HG02610 (cell line): Measurements from ENCODE around the gene MAP3K2.

Experiments
- ATAC-seq: cut with Tn5 transposase; IDR thresholded peaks from one replicate; pipeline ENCODE4 v1.9.1; 2021; ENCODE audit warnings: mild to moderate bottlenecking, moderate library complexity; ENCODE audit not compliant: unreplicated experiment

MAP3K2 gene

DNA sequence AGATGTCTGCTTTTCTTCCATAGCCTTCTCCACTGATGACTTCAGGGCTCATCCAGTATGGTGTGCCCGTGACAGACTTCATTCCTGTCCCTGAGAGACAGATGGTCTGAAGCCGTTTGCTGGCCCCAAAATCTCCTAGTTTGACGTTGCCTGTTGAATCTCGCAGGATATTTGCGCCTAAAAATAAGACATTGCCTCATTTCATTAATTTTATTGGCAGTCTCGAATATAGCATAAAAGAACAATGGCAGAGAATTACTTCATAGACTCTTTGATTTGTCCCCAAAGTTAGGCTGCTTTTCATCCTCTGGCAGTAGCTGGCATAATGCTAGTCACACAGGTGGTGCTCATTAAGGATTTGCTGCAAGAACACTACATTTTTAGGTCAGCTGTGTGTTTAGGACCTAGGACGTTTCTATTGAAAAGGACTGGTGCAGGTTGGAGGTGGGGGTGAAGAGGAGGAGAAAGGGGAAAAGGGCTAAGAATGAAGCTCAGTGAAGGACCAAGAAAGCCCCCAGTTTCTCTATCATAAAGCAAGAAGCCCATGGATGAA, 79.1 kb downstream of the MAP3K2 start:
- no peak for ATAC-seq

DNA sequence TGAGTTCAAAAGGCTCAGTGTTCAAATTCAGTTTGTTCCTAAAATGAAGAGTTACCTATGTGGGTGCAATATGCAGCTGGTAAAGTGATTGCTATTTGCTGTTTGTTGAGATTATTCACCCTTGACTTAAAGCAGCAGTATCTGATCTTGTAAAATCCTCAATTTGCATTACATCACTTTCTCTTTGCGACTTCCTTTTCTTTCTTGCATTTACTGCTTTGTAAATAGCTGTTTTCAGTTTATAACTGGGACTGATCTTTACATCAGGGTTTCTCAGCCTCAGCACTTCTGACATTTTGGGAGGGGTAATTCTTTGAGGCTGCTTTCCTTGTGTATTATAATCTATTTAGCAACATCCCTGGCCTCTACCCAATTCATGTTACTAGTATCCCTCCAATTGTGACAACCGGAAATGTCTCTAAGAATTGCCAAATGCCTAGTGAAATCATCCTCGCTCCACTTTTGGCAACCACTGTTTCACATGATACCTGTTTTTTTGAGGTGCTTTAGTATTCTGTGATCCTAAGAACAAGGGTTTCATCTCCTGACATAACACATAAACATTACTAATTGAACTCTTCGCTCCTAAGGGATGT, 81.7 kb downstream of the MAP3K2 start:
- no peak for ATAC-seq

DNA sequence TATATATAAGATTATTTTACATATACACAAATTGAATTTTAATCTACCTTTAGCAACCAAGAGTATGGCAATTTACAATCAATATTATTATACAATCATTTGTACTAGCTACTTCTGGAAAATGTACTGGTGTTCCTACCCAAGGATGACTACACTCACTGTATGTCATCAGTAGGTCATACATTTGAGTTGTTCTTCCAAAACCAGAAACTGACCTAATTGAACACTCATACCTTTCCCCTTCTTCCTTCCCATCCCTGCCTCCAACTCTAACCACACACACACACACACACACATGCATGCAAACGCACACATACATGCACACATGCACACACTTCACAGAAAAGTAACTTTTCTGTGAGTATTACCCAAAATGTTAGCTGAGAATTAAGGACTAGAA, 85.6 kb downstream of the MAP3K2 start:
- ATAC-seq = no peak

DNA sequence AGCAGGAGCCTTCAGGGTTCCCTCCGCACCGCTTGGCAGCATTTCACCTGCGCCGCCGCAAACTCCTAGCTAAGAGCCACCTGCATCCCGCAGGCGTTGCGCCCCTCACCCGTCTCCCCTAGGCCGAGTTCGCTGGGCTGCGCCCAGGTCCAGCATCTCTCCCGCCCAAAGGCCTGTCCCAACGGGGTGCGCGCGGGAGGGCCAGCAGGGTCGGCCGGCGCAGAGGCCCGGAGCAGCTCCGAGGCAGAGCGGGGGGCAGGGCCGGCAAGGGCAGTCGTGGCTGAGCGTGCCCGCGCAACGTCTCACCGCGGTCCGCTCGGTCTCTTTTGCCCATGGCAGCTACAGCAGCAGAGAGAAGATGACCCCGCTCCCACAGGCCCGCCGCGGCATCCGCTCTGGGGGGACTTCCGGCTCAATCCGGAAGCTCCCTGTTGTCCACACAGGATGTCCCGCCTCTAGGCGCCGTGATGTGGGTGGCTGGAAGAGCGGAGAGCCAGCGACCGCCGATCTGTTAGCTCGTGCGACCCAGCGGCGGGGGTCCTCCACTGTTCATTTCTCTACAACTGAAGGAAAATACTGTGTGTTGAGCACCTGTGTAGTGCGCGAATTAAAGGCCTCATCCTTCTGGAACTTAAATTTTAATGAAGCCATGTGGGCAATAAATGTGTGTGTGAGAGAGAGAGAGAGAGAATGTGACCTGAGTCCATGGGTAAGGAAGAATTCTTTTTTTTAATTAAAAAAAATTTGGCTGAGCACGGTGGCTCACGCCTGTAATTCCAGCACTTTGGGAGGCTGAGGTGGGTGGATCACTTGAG, 93.8 kb downstream of the MAP3K2 start, which contains the start of gene ERCC3:
ERCC3 (minus strand) TSS at position 397 of the 815 bp plus-strand sequence; CDS start at position 334, 63 bp downstream.
- ATAC-seq = peak; percentile 99

DNA sequence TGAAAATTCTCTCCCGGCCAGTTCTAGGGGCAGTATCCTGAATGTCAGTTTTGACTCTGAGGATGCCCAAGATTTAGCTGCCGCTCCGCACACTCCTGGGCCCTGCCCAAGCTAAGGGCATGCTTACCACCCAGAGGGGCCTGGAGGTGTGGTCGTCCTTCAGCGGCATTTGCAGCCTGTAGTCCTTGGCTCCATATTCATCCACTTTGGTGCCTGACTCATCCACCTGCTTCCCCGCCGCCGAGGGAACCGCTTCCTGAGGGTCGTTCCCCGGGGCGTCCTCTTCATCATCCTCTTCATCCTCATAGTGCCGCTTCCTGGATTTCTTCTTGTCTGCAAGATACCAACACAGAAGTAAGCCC, 94.4 kb downstream of the MAP3K2 start:
- ATAC-seq = peak; percentile 4

DNA sequence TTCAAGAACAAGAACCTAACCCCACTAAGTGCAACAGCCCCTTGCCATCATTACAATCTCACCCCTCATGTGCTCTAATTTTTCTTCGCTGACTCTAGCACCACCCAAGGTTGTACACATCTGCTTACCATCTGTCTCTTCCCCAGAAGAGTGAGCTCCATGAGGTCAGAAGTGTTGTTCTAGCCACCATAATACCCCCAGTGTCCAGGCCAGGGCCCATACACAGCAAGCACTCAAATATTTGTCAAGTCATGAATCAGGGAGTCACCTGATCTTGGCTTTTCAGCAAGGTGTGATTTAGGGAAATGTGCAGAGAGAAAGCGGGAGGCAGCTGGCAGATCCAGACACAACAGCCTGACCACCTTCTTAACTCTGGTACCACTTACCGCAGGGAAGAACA, 99.5 kb downstream of the MAP3K2 start:
- no peak for ATAC-seq

DNA sequence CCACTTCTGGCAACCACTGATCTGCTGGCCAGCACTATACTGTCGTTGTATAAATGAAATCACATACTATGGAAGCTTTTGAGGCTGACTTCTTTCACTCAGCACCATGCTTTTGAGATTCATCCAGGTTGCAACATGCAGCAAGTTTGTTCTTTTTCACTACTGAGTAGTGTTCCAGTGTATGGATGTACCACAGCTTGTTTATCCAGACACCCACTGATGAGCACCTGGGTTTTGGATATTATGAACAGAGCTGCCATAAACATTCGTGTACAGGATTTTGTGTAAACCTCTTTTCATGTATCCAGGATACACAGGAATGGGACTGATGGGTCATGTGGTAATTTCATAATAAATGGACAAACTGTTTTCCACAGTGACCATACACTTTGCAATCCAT, 104.5 kb downstream of the MAP3K2 start:
- ATAC-seq = no peak

DNA sequence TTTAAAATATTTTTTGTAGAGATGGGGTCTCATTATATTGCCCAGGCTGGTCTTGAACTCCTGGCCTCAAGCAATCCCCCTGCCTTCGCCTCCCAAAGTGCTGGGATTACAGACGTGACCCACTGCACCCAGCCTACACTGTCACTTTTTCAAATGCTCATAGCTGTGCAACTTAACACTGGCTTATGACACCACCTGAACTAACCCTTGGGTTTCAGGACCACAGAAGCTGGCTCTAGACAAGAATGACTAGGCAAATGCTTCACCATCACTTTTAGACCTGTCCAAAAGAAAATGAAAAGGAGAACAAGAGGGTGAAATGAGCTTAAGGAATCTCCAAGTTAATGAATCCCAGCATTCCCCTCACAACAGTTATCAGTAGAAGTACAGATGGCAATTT, 107.1 kb downstream of the MAP3K2 start:
- ATAC-seq = no peak

DNA sequence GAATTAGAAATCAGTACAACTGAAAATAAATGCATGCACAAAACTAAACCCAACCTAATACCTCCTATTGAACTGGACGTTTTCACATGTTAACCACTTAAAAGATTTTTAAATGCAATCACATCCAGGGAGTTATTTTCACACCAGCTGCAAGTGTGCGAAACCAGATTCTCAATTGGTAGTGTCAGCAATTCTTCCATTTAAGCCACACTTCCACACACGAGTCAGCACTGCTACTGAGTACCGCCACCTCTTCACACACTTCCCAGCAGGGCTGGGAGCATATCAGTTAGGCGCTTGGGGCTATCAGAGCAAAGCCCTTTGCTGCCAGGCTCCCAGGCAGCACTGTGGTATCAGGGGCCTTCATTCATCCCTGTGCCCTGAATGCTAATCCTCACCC, 108.0 kb downstream of the MAP3K2 start:
- no peak for ATAC-seq

DNA sequence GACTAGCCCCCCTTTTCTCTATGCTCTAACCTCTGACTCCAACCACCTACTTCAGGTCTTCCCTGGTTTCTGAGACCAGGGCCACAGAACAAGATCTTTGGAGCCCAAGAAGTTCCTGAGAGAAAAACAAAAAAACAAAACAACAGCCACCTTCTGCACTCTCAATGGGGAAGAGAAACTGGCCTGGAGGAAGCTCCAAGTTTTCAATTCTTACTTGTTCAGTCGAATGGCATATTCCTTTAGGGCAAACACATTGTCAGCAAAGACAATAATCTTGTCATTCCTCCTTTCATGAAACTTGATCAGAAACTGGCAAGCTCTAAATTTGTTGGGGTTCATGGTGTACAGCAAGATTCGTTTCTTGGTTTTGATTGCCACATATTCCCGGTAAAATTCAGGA, 108.8 kb downstream of the MAP3K2 start:
- no peak for ATAC-seq

DNA sequence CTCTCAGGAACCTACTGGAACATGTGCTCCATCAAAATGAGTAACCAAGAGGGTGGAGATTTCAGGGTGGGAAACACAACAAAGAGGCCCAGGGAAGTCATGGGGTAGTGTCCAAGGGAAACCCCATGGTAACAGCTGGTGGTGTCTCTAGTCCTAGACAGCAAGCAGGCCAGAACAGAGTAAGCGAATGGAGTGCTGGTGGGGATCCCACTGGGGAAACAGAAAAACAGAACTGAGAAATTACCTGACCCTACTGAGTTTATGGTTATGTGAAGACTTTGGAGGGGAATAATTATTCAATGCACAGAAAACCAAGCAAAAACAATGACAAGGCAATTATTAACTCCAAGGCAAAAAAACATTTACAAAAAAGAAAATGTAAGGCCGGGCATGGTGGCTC, 110.7 kb downstream of the MAP3K2 start:
- ATAC-seq = peak; percentile 93

DNA sequence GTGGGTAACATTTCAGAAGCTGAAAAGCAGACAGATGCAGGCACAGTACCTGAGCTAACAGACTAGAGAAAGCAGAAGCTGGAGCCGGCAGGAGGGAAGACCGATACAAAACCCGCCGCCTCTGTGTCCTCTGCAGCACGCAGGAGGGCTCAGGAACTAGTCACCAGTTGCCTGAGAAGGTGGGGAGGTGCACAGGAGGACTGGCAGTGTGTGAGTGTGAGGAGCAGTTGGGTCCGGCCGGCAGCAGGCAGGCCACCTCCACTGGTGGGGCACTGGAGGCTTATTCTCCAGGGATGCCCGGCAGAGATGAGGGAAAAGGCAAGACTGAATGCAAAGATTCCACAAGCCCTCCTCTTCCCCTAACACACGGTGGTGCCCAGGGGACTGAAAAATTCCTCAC, 112.0 kb downstream of the MAP3K2 start:
- ATAC-seq = no peak

DNA sequence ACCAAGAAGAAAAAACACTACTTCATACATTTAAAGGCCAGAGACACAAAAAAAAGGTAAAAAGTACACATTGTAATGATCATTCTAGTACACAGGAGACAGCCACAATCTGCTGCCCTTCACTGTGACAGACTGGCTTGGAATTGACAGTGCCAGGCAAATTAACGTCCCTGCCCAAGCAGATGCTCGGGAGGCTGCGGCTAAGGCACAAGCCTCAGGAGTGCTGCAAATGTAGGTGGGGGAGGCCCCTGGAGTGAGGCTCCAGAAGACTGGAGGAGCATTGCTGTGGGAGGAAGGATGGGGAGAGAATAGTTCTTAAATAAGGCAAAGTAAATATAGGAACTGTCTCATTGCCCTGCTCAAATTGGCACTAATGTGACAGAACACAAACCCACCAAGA, 112.4 kb downstream of the MAP3K2 start:
- no peak for ATAC-seq

DNA sequence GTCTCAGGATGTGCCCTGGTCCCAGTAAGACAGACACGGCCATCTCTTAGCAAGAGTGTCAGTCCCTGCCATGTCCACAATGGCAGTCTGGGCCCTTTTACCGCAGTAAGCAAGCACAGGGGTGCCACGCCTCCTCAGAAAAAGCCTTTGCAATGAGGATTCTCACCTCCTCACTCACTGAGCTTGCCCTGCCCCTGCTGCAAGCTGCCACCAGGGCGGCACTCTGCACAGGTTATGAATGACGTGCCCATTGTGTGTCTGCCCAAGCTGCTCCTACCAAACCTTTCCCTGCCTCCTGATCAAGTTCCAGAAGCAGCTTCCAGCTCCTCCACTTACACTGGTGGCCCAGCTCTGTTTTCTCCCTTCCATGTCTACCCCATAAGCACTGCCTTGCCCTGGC, 117.1 kb downstream of the MAP3K2 start:
- ATAC-seq = no peak

DNA sequence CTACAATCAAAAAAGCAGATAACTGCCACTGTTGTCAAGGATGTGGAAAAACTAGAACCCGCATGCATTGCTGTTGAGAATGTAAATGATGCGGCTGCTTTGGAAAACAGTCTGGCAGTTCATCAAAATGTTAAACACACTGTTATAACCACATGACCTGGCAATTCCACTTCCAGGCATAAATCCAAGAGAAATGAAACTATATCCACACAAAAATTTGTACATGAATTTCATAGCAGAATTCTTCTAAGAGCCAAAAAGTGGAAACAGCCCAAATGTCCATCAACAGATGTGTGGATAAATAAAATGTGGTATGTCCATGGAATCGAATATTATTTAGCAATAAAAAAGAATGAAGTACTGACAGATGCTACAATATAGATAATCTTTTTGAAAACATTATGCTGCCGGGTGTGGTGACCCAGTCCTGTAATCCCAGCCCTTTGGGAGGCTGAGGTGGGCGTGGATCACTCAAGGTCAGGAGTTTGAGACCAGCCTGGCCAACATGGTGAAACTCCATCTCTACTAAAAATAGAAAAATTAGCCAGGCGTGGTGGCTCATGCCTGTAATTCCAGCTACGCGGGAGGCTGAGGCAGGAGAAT, 125.9 kb downstream of the MAP3K2 start:
- no peak for ATAC-seq

DNA sequence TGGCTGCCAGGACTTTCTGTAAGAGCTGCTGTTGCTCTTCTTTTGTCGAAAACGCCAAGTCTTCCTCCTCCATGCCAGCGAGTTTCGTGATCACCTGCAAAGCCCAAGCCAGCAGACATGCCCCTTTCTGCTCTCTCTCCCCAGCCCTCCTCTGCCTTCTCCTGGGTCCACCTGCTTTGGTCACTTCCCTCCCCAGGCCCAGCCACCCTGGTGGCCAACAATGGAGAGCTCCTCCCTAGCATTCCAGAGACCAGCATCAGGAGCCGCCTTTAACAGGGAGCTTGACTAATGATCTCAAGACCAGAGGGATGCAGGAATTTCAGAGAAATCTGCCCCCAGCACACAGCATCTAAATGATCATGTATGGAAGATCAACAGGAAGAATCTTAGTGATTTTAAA, 128.4 kb downstream of the MAP3K2 start:
- ATAC-seq = no peak

DNA sequence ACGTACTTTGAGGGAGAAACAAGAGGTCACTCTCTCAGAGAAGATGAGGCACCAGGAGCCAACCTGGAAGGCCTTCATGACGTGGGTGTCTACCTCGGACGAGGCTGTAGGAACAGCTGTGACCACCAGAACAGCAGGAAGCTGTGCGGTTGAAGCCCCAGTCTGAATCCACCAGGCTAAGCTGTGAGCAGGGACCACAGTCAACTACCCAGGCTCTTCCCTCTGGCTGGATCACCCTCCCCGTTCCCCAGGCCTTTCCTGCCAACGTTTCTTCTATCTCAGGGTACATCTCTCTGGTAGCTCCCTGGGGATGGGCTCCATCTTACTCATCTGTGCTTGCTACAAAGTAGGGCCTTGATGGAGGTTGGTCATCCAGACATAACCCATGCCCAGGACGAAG, 130.9 kb downstream of the MAP3K2 start:
- ATAC-seq = no peak

DNA sequence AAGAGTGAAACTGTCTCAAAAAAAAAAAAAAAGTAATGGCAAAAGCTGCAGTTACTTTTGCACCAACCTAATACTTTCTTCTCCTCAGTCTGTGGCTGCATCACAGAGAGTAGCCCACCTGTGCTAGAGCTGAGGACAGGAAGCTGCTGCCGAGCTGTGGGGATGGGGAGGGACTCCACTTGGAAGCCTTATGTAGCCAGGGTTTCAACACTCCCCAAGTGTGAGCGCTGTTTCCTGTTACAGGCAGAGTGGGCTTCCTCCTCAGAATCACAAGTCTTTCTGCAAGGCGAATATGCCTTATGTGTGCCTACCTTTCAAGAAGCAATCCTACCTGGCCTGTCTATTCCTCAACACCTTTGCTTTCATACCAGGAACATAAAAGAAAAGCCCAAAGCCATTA, 131.4 kb downstream of the MAP3K2 start:
- no peak for ATAC-seq

DNA sequence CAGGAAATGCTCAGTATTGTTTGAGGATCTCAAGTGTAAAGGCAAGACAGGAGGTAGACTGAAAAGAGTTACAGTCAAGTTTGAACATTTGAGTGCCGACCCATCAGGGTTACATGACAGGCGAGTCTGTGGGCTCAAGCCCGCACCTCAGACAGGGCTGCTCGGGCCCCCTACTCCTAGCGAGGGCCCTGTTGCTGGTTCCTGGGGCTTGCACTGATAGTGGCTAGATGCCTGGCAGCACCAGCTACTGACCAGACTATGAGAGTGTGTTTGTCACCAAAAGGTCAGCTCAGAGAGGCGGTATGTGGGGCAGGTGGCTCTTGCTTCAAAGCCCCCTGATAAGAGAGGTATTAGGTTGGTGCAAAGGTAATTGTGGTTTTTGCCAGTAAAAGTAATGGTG, 132.1 kb downstream of the MAP3K2 start:
- no peak for ATAC-seq

DNA sequence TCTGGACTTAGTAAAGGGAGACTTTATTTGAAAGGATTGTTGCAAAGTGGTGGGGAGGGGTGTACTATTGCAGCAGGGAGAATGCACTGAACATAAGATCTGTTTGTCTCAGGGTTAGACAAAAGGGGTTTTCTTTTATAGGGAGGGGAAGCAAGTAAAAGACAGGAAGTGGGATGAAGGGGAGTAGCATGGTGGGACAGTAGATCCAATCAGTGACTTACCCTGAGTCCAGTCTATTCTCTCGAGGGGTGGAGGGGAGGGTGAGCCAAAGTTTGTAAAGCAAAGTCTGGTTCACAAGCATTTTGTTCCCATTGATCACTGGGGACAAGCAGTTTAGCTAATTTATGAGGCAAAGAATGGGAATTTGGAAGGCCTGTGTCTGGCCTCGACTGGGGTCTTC, 132.6 kb downstream of the MAP3K2 start:
- no peak for ATAC-seq

DNA sequence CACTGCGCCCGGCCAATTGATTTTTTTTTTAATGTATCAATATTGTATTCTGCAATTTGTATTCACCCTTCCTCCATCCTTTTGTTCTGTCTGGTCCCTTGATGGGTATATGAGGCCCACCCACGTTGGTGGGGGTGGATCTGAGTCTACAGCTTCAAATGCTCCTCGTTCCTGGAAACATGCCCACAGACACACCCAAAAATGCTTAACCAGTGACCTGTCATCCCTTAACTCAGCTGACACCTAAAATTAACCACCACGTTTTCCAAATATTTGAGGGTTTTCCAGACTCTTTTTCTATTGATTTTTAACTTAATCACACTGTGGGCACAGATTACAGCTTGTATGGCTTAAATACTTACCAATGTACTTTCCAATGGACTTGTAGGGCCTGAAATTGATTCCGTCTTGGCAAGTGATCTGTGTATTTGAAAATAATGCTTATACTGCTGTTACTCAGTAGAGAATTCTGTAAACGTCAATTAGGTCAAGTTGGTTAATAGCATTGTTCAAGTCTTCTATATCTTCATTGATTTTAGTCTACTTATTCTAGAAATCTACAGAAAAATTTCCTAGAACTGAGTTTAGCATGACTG, 133.3 kb downstream of the MAP3K2 start:
- no peak for ATAC-seq
